HUES48 (cell line): Measurements from ENCODE around the gene PARN.
A peak's percentile ranks its signal among the peaks of the same experiment; 100 is the strongest.

Experiments
- H3K27ac ChIP-seq: one replicate; pipeline ENCODE4 v1.7.0; 2013; ENCODE audit warnings: low read depth, low read length, inconsistent platforms
- H3K27me3 ChIP-seq: 2 replicates; pipeline ENCODE4 v1.6.1; 2013; ENCODE audit warnings: mild to moderate bottlenecking, low read length; ENCODE audit not compliant: control insufficient read depth, insufficient read depth
- H3K36me3 ChIP-seq: 2 replicates; pipeline ENCODE4 v1.6.1; 2013; ENCODE audit warnings: low read length; ENCODE audit not compliant: control insufficient read depth, insufficient read depth
- H3K4me1 ChIP-seq: 2 replicates; pipeline ENCODE4 v1.6.1; 2013; ENCODE audit warnings: mild to moderate bottlenecking, low read length; ENCODE audit not compliant: control insufficient read depth, insufficient read depth
- H3K4me3 ChIP-seq: 2 replicates; pipeline ENCODE4 v1.5.1; 2013; ENCODE audit warnings: mild to moderate bottlenecking, low read depth, low read length
- H3K9ac ChIP-seq: 2 replicates; pipeline ENCODE4 v1.6.1; 2013; ENCODE audit warnings: mild to moderate bottlenecking, low read depth, low read length, moderate library complexity
- H3K9me3 ChIP-seq: 2 replicates; pipeline ENCODE4 v1.6.1; 2013; ENCODE audit warnings: low read length; ENCODE audit not compliant: control insufficient read depth, insufficient read depth

The PARN gene

DNA sequence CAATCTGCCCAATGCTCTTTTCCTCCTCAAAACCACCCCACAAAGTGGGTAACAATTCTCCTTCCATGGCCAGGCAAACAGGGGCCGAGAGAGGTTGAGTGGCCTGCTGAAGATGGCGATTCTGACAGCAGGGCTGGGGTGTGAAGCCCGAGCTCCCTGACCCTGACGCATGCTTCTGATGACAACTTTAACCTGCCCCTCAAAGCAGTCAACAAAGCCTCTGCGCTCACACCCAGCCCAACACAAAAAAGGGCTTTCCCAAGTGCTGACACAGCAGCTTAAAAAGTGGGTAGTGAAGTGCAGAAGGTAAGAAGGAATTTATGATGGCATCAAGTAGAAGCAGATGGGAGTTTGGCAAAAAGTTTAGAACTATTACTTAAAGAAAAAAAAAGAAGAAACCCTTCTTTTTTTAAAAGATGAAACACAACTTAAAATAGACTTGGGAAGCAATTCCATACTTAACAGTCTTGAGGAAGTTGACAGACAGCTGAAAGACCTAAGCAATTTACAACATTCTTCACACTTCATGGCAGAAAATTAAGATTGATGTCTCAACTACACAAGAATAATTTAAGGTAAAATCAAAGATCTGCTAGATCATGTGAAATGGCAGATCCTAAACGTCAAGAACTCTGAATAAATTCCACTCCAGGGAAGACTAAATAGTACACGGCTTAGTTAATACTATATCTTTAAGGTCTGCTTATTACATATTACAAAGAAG is 133.9 kb downstream of the PARN start:
- Histone ChIP-seq H3K4me1 (peaks cover 26% of the 10 kb centered on the region), H3K9ac (no peak overlapping the region), H3K4me3 (no peak overlapping the region), H3K27ac (no peak overlapping the region), H3K27me3 (no peaks in the 10 kb centered on the region), H3K36me3 (no peaks in the 10 kb centered on the region), H3K9me3 (no peaks in the 10 kb centered on the region)

DNA sequence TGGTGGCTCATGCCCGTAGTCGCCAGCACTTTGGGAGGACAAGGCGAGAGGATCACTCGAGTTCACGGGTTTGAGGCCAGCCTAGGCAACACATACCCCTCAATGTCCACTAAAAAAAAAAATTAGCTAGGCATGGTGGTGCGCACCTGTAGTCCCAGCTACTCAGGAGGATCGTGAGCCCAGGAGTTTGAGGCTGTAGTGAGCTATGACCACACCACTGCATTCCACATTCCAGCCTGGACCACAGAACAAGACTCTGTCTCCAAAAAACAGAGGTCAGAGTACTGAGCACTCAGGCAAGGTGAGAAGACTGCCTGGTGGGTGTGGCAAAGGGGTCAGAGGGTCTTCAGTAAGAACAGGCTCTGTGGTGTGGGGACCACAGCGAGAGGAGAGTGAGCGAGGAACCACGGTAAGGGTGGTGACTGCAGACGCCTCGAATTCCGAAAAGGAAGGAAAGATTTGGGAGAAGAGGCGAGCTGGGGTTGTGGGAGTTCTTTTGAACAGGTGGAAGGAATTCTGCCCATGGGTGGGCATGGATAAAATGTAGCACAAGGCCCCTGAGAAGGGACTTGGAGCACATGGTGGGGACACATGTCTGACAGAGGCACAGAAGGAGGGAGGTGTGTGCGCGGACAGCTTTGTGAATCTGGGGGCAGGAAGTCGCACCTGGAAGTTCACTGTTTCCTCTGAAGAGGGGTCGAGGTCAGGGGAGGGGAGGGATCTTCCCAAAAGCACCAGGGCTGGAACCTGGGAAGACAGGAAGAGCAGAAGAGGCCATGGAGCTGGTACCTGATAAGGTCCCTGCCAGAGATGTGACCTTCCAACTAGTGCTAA is 134.6 kb downstream of the PARN start:
- peaks cover 26% of the 10 kb centered on the region for H3K4me1 ChIP-seq

DNA sequence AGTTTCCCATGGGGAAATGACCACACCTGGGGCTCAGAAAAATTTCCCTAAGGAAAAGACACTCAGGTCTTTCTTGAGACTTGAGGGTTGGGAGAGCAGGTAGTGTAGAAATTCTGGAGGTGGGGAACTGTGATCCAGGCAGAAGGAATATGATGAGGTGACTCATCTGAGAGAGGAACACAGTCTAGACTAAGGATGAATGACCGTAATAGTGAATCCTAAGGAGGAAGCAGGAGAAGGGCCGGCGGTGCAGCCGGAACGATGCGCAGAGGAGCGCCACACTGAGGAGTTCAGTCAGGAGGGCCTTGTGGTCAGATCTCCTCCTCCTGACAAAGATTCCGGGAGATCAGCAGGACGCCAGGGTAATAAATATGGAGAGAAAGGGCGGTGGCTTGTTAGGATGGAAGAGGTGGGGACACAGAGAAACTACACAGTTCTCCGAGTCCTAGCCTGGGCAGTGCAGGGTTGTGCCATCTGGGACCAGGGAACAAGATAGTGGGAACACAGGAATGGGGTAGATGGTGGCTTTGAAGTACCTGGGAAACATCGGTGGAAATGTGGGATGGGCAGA is 135.6 kb downstream of the PARN start:
- H3K27ac ChIP-seq: no peak overlapping the region
- no peaks in the 10 kb centered on the region for H3K36me3 ChIP-seq
- H3K4me3 ChIP-seq: no peak overlapping the region
- no peaks in the 10 kb centered on the region for H3K9me3 ChIP-seq
- H3K27me3 ChIP-seq: no peaks in the 10 kb centered on the region
- H3K4me1 ChIP-seq: peaks cover 21% of the 10 kb centered on the region
- H3K9ac ChIP-seq: no peak overlapping the region

More for the DNA sequence above, 134.6 kb downstream of the PARN start:
- no peaks in the 10 kb centered on the region for H3K36me3 ChIP-seq
- H3K27me3 ChIP-seq: no peaks in the 10 kb centered on the region
- no peak overlapping the region for H3K27ac ChIP-seq
- H3K4me3 ChIP-seq: no peak overlapping the region
- H3K9me3 ChIP-seq: no peaks in the 10 kb centered on the region
- H3K9ac ChIP-seq: no peak overlapping the region

DNA sequence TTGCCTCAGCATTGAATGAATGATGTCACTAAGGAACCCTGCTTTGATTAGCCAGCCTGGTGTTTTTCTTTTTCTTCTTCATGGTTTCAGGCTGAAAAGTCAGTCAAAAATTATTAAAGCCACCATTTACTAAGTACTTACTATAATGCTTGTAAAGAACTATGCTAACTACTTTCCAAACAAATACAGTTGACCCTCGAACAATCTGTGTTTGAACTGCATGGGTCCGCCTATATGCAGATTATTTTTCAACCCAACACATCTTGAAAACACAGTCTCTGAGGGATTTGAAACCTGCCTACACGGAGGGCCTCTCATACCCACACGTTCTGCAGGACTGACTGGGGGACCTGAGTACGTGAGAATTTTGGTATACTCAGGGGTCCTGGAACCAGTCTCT is 136.3 kb downstream of the PARN start:
- Histone ChIP-seq H3K27ac (no peak overlapping the region), H3K4me3 (no peak overlapping the region), H3K36me3 (no peaks in the 10 kb centered on the region), H3K9me3 (no peaks in the 10 kb centered on the region), H3K27me3 (no peaks in the 10 kb centered on the region), H3K9ac (no peak overlapping the region), H3K4me1 (peaks cover 14% of the 10 kb centered on the region)

DNA sequence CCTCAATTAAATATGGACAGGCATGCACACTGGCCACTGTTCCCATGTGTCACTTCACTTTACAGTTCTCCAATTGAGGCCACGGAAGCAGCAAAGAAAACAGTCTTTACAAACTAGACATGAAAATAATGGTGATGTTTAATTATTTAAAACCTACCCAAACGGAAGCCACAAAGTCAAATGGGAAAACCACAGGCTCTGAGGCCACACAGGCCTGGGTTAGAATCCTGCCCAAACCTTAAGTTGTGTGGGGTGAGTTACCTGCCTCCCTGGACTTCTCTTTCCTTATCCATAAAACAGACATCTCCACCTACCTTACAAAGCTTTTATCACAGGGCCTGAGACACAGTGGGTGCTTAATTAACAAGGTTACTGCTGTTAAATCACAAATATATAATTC is 137.4 kb downstream of the PARN start:
- Histone ChIP-seq H3K27ac (no peak overlapping the region), H3K27me3 (no peaks in the 10 kb centered on the region), H3K9me3 (no peaks in the 10 kb centered on the region), H3K9ac (no peak overlapping the region), H3K4me3 (no peak overlapping the region), H3K4me1 (peaks cover 11% of the 10 kb centered on the region; the same call in 1 of the 2 replicates), H3K36me3 (no peaks in the 10 kb centered on the region)

DNA sequence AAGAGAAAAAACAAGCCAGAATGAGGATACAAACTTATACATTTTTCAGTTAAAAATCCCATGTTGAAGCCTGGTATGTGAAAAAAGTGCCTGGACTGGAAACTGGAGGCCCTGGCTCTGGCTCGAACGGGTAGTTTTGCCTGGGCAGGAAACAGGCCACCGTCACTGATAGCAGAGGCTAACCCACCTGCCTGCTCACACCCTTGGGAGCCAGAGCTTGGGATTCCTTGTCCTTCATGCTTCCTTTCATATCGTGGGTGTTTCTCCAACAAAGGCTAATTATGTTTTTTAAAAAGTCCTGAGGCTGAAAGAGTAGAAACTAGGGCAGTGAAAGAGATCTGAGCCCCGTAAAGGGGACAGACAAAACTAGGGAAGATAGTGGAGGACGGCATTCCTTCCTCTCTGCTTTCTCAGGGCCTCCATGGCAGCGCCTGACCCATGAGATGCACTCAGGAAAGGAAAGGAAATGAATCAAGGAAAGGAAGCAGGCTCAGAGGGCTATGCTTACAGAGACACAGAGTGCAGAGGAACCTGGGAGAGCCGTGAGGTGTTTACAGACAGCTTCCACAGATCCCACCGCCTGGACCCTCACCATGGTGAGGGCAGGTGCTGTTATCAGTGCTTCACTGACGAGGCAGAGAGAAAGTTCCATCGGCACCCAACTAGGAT is 138.1 kb downstream of the PARN start:
- Histone ChIP-seq H3K27me3 (no peaks in the 10 kb centered on the region), H3K9me3 (no peaks in the 10 kb centered on the region), H3K4me1 (peaks cover 11% of the 10 kb centered on the region), H3K36me3 (no peaks in the 10 kb centered on the region), H3K27ac (no peak overlapping the region), H3K9ac (no peak overlapping the region), H3K4me3 (no peak overlapping the region)

DNA sequence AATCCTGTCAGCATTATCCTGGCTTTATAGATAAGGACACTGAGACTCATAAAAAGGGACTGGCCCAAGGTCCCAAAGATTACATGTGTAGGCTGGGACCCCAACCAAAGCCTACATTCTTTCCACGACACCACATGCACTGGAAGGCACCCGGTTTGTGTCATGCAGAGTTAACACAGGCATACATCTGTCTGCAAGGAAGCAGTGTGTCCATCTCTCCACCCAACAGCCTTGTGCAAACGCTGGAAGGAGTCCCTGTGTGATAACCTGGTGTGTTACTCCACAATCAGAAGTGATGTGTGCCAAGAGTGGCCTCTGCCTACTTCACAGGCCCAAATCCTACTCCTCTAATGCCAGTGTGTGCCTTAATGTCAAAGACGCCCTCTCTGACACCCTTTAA is 139.8 kb downstream of the PARN start:
- no peaks in the 10 kb centered on the region for H3K36me3 ChIP-seq
- peaks cover 18% of the 10 kb centered on the region for H3K4me1 ChIP-seq
- no peaks in the 10 kb centered on the region for H3K9me3 ChIP-seq
- no peaks in the 10 kb centered on the region for H3K27me3 ChIP-seq
- H3K4me3 ChIP-seq: no peak overlapping the region
- H3K9ac ChIP-seq: no peak overlapping the region
- no peak overlapping the region for H3K27ac ChIP-seq

DNA sequence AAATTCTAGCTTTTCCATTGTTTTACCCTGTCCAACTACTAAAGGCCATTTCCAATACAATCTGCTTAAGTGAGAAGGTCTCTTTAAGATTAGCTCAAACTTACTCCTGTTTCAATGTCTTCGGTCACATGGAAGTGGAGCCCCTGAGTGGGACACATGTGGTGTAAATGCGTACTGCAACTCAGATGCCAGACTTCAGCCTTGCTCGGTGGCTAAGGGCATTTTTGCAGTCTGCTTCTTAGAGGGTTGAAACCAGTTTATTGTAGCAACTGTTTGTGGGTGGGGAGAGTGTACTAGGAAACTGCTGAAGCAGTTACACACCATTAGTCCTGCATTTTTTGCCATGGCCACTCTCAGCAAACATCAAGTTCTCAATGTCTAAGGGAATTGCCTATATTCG is 140.6 kb downstream of the PARN start:
- Histone ChIP-seq H3K4me3 (no peak overlapping the region), H3K4me1 (peaks cover 18% of the 10 kb centered on the region), H3K27ac (no peak overlapping the region), H3K27me3 (no peaks in the 10 kb centered on the region), H3K36me3 (no peaks in the 10 kb centered on the region), H3K9ac (no peak overlapping the region), H3K9me3 (no peaks in the 10 kb centered on the region)

DNA sequence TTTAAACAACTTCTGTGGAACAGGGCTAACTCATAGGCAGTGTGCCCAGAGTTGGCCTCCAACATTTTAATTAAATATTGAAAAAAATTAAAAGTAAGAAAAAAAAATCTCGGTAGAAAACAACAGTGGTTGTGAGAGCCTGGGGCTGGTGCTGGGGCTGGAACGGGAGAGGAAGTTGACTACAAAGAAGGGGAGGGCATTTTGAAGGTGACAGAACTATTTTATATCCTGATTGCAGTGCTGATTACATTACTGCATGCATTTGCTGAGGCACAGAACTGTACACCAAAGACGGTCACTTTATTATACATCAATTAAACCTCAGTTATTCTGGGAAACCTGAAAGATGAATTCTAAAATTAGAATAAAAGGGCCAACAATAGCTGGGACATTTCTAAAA is 142.5 kb downstream of the PARN start:
- H3K27ac ChIP-seq: no peak overlapping the region
- no peak overlapping the region for H3K9ac ChIP-seq
- no peaks in the 10 kb centered on the region for H3K36me3 ChIP-seq
- no peaks in the 10 kb centered on the region for H3K27me3 ChIP-seq
- no peaks in the 10 kb centered on the region for H3K9me3 ChIP-seq
- peaks cover 21% of the 10 kb centered on the region for H3K4me1 ChIP-seq
- H3K4me3 ChIP-seq: no peak overlapping the region

DNA sequence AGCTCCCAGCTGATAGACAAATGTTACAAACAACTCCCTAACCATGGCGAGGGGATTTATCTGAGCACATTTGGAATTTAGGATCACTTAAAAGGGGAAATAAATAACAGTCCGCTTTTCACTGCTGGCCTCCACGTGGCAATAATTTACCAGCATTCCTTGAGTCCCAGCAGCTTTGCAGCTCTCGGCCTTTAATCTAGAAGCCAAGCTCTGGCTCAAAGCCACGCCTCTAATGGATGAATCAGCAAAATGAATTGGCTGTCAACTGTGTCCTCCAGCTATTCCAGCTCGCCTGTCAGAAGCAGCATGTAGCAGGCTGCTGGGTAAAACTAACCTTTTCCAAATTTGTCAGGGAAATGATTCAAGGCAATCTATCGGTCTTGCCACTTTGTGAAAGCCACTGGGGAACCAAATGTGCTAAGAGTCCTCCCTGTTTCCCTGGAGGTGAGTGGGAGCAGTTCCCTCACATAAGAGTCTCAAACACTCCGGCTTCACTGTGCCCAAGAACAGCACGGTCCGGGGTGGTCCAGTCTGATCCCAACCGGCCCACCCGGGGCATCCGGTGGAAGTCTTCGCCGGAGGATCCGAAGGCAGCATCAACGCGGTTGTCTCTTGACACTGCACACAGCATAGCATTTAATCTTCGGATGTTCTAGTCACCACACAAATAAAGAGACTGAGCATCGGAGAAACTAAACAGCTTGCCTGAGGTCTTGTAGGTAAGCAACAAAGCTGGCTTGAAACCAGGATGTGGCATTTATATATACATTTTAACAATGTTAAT is 143.3 kb downstream of the PARN start:
- Histone ChIP-seq H3K4me3 (peak overlapping the region; percentile 14; the same call in 1 of the 2 replicates), H3K27ac (peak overlapping the region; percentile 71), H3K9ac (0 out of 2 replicates have a peak overlapping the region, but pooled peaks have one; percentile 21), H3K27me3 (no peaks in the 10 kb centered on the region), H3K9me3 (no peaks in the 10 kb centered on the region), H3K4me1 (peaks cover 25% of the 10 kb centered on the region), H3K36me3 (peaks cover 7% of the 10 kb centered on the region)
